C1 segment of cervical spinal cord (tissue), 14 donors: ENCODE measurements around the gene ERP44.
"Not testable (repeated sequence)": the region's sequence is repeated elsewhere in the genome, so short reads cannot be mapped to it uniquely, and the experiment has no call there.

Source experiments
- DNase-seq, 14 donors: peaks; one replicate each; lab custom pipeline; 2025; lab: John Stamatoyannopoulos, UW

ERP44 gene

GRCh38 chr9:100100146-100100667 is 1.4 kb upstream of the ERP44 start:
- no peak for DNase-seq

- DNase-seq, result peak in 1 of 14 donors; percentile 50
These were observed 882 bp upstream of the ERP44 start for GRCh38 chr9:100099722-100100042.

GRCh38 chr9:100098046-100098886 is 534 bp downstream of the ERP44 start:
- peak in 9 of 14 donors; percentile 31 to 72 (median 59) for DNase-seq

- no peak for DNase-seq
These were observed 2.4 kb downstream of the ERP44 start for GRCh38 chr9:100096378-100096916.

GRCh38 chr9:100094411-100094810 is 4.4 kb downstream of the ERP44 start:
- DNase-seq, result not testable (repeated sequence)

- no peak for DNase-seq
These were observed 6.7 kb downstream of the ERP44 start for GRCh38 chr9:100092066-100092465.

GRCh38 chr9:100091650-100092049 is 7.2 kb downstream of the ERP44 start:
- no peak for DNase-seq

- DNase-seq, result no peak
These were observed 7.9 kb downstream of the ERP44 start for GRCh38 chr9:100090880-100091279.

GRCh38 chr9:100088202-100088601 is 10.6 kb downstream of the ERP44 start:
- no peak for DNase-seq

- DNase-seq, result no peak
These were observed 11.6 kb downstream of the ERP44 start for GRCh38 chr9:100087218-100087617.

- no peak for DNase-seq
These were observed 12.6 kb downstream of the ERP44 start for GRCh38 chr9:100086097-100086635.

- DNase-seq, result no peak
These were observed 14.1 kb downstream of the ERP44 start for GRCh38 chr9:100084734-100085133.

GRCh38 chr9:100084128-100084453 is 14.7 kb downstream of the ERP44 start:
- DNase-seq, result no peak

GRCh38 chr9:100083448-100084127 is 15.2 kb downstream of the ERP44 start:
- DNase-seq, result no peak

GRCh38 chr9:100082782-100083181 is 16.0 kb downstream of the ERP44 start:
- no peak for DNase-seq

GRCh38 chr9:100076256-100076655 is 22.5 kb downstream of the ERP44 start:
- not testable (repeated sequence) for DNase-seq

- DNase-seq, result no peak
These were observed 23.8 kb downstream of the ERP44 start for GRCh38 chr9:100074989-100075388.

GRCh38 chr9:100074093-100074492 is 24.7 kb downstream of the ERP44 start:
- DNase-seq, result no peak

- no peak for DNase-seq
These were observed 26.0 kb downstream of the ERP44 start for GRCh38 chr9:100072805-100073204.

- DNase-seq, result no peak
These were observed 27.5 kb downstream of the ERP44 start for GRCh38 chr9:100071271-100071670.

GRCh38 chr9:100070104-100071041 is 28.4 kb downstream of the ERP44 start:
- no peak for DNase-seq
